ENCODE data around the gene PPP1R9B.

PPP1R9B gene

GRCh38 chr17:50103252-50103651 is 47.2 kb downstream of the PPP1R9B start:
- DNase-seq = no peak

- no peak for DNase-seq
Observed at GRCh38 chr17:50102164-50102991, 48.1 kb downstream of the PPP1R9B start.

- no peak for DNase-seq
Observed at GRCh38 chr17:50101346-50102163, 48.9 kb downstream of the PPP1R9B start.

- DNase-seq = no peak
Observed at GRCh38 chr17:50100921-50101345, 49.5 kb downstream of the PPP1R9B start.

- DNase-seq = no peak
Observed at GRCh38 chr17:50100480-50100883, 50.0 kb downstream of the PPP1R9B start.

- DNase-seq = no peak
Observed at GRCh38 chr17:50099003-50099402, 51.5 kb downstream of the PPP1R9B start.

GRCh38 chr17:50098583-50098982 is 51.9 kb downstream of the PPP1R9B start:
- no peak for DNase-seq

- no peak for DNase-seq
Observed at GRCh38 chr17:50097926-50098325, 52.6 kb downstream of the PPP1R9B start.

- DNase-seq = no peak
Observed at GRCh38 chr17:50097455-50097854, 53.0 kb downstream of the PPP1R9B start.

GRCh38 chr17:50096758-50097157 is 53.7 kb downstream of the PPP1R9B start:
- no peak for DNase-seq

- DNase-seq = no peak
Observed at GRCh38 chr17:50096092-50096491, 54.4 kb downstream of the PPP1R9B start.

- no peak for DNase-seq
Observed at GRCh38 chr17:50095626-50096037, 54.8 kb downstream of the PPP1R9B start.

- DNase-seq = peak; percentile 75 to 79
Observed at GRCh38 chr17:50094753-50095619, 55.5 kb downstream of the PPP1R9B start, which contains the start of gene PDK2. TSS of gene PDK2 (plus strand) at chr17:50095351. CDS start at chr17:50095436, 85 bp downstream.

- peak; percentile 56 to 83 for DNase-seq
Observed at GRCh38 chr17:50094243-50094752, 56.2 kb downstream of the PPP1R9B start.

- no peak for DNase-seq
Observed at GRCh38 chr17:50093807-50094206, 56.7 kb downstream of the PPP1R9B start.

GRCh38 chr17:50093246-50093645 is 57.2 kb downstream of the PPP1R9B start:
- no peak for DNase-seq

GRCh38 chr17:50091918-50092285 is 58.6 kb downstream of the PPP1R9B start:
- no peak for DNase-seq

- DNase-seq = no peak
Observed at GRCh38 chr17:50090971-50091917, 59.2 kb downstream of the PPP1R9B start.

- DNase-seq = no peak
Observed at GRCh38 chr17:50090071-50090470, 60.4 kb downstream of the PPP1R9B start.

- DNase-seq = no peak
Observed at GRCh38 chr17:50088952-50089825, 61.3 kb downstream of the PPP1R9B start.

Measured in NCI-H1930 (cell line).